CD4-positive, alpha-beta T cell treated with Interleukin-17A for 1 hour (primary cell): ENCODE results near the gene FUNDC2.
A peak's percentile ranks its signal among the peaks of the same experiment; 100 is the strongest.

Source experiments
- DNase-seq: peaks from one replicate; pipeline ENCODE4 v3.0.0-alpha.2; 2020

Gene FUNDC2

DNA sequence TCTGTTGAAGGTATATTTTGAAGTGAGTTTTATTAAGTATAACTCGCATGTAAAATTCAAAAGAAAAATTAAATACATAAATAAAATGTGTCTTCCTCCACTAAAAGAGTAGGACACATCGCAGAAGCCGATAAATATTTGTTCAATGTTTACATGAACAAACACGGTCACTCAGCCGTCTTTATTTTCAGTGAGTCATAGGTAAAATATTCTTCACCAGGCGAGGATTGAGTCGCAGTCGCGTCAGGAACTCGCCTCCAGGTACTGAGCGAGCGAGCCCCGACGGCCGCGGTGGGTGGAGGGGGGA, 271 bp upstream of the FUNDC2 start:
- DNase-seq: no peak

DNA sequence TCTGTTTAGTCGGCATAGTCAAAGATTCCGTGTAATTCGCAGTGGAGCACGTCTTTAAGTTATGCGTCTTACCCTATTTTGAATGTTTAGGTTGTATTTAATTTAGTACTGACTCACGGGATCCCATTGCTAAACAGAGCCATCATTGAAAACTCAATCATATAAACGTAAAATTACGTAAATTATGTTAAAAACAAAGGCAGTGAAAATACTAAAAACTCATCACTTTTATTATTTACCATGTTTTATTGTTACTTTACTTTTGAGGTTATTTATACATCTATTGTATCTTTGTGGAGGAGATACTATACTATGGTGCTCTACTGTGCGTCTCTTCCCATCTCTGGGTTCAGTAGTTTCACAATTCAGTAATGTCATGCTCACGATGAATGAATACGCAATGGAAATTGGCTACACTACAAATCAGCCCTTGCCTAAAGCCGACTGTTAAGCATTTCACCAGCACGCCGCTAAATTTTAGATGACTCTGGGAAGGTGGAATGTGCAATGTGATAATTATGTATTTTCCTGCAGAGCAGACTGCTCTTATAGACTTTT, 944 bp downstream of the FUNDC2 start:
- peak; percentile 39 for DNase-seq

DNA sequence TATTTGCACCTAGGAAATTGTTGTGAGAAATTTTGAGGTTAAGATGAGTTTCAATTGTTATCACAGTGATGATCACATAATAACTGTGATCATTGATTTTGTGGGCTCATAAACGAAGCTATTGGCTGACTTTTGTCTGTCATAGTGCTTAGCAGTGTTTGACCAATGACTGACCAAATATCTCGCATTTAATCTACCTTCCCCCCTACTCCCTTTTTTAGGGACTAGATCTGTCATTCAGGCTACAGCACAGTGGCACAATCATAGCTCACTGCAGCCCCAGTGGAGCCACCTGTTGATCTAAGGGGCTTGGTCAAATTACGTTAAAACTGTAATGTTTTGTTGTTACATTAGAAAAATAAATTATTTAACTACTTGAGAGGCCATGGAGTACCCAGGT, 1.5 kb downstream of the FUNDC2 start:
- DNase-seq: peak; percentile 18

DNA sequence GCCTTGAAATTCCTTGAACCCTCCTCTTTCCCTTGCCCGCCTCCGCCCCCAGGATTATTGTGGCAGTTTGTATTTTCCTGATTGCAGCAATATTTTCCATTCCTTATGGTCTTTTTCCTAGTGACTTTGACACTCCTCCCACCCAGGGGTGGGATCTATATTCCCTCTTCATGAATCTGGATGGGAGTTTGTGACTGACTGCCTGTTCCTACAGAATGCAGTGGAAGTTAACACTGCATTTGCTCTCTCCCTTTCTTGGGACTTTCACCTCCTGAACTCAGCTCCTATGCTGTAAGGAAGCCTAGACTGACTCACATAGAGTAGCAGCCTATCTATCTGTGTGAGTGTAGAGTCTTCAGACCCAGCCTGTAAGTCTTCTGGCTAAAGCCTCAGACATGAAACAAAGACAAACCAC, 2.2 kb downstream of the FUNDC2 start:
- DNase-seq: no peak

- DNase-seq: no peak
Measured at GRCh38 chrX:155031657-155032056, 5.0 kb downstream of the FUNDC2 start.

DNA sequence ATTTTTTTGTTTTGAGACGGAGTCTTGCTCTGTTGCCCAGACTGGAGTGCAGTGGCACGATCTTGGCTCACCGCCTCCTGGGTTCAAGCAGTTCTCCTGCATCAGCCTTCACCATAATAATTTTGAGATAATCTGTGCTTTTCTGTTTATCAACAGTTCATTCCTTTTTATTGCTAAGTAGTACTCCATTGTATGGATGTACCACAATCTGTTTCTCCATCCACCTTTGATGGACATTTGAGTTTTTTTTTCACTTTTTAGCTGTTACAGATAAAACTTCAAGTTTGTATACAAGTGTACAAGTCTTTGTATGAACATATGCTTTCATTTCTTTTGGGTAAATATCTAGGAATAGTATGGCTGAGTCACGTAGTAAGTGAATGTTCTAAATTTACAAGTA, 9.0 kb downstream of the FUNDC2 start:
- DNase-seq: no peak

DNA sequence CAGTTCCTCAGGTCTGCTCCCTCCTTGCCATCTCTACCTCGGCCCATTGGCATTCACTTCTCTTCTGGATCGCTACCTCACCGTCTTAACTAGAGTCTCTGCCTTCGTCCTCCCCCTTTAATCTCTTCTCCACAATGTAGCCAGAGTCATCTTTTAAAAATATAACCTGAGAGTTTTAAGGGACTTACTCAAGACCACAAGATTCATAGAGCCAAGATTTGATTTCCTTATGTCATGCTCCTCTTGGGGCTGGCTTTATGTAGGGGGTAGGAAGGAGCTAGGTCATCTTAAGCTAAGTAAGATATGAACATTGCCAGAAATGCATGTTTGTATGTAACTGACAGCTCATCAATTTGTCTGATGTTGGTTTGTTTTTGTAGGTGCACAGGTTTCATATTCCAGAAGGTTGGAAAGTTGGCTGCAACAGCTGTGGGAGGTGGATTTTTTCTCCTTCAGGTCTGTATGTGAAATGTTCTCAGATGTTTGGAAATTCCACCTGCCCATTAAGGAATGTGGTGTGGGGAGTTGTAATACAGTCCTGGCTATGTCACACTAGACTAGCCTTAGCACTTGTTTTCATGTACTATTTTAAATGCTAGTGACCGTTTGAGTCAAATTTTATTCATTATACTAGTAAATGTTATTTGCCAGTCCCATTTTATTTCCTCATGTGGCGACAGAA, 19.6 kb downstream of the FUNDC2 start:
- no peak for DNase-seq

DNA sequence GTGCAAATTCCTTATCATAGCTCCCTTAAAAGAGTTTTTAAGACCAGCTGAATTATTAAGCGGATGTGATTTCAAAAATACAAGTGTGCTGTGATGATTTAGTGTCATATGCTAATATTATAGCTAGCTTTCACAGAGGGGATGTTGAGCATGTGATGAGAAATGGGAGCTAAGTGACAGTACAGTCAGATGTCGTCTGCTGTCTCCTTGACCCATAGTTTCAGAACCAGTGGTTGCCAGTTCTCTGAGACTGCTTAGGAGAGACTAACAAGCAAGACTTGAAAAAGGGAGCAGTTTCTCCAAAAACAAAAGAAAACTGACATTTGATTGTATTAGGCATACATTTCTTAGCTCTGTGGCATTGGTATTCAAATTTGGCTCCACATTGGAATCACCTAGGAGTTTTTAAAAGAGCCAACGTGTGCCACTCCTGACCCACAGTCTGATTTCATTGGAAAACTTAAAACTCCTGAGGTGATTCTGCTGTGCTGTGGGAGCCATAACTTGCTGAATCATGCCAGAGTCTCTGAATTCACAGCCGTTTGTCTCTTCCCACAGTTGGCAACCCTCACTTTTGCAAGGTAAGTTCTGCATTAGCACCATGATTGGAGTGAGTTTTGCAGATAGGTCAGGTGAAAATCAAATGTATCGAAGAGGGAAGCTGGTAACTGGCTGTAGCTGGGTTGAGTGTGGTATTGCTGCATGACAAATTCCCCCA, 20.3 kb downstream of the FUNDC2 start:
- DNase-seq: no peak

GRCh38 chrX:155048977-155049619, 22.5 kb downstream of the FUNDC2 start:
- peak; percentile 58 for DNase-seq

DNA sequence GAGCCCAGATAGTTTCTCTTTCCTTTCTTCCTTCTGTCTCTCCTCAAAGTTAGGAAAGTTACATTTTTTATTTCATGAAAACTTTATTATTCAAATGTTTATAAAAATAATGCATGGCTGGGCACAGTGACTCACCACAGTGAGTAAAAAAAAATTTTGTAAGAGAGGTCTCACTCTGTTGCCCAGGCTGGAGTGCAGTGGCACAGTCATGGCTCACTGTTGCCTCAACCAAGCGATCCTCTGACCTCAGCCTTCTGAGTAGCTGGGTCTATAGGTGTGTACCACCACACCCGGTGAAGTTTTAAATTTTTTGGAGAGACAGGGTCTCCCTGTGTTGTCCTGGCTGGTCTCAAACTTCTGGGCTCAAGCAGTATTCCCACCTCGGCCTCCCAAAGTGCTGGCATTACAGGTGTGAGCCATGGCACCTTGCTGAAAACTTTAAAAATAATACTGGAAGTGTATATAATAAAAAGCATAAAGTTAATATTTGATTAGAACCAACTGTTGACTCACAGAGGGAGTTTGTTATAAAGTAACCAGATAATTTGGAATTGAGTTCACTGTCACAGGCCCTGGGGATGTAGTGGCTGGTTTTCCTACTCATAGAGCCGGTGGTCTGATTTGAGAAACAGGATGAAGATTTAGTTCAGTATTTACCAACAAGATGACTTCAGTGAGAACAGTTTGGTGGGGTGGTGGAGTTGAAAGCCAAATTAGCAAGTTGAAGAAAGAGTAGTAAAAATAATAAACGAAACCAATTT, 26.3 kb downstream of the FUNDC2 start:
- DNase-seq: no peak

GRCh38 chrX:155053656-155054055, 27.0 kb downstream of the FUNDC2 start:
- no peak for DNase-seq

DNA sequence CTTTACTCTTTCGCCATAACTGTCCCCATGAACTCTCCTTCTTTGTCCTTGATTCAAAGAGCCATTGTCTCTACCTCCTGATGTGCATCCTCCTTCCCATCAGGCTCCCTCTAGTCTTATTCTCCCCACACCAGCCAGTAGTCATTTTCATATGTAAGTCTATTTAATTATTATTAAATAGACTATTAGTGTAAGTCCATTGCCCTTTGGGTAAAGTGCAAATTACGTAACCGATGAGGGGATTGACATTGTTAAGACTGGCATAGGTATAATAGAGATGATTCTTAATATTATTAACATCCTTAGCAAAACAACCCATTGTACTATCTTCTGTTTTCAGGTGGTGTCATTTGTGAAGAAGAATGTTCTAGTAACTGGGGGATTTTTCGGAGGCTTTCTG, 27.6 kb downstream of the FUNDC2 start:
- no peak for DNase-seq

- DNase-seq: no peak
Measured at GRCh38 chrX:155055494-155055893, 28.9 kb downstream of the FUNDC2 start.

- peak; percentile 23 for DNase-seq
Measured at GRCh38 chrX:155056471-155056870, 29.8 kb downstream of the FUNDC2 start.

DNA sequence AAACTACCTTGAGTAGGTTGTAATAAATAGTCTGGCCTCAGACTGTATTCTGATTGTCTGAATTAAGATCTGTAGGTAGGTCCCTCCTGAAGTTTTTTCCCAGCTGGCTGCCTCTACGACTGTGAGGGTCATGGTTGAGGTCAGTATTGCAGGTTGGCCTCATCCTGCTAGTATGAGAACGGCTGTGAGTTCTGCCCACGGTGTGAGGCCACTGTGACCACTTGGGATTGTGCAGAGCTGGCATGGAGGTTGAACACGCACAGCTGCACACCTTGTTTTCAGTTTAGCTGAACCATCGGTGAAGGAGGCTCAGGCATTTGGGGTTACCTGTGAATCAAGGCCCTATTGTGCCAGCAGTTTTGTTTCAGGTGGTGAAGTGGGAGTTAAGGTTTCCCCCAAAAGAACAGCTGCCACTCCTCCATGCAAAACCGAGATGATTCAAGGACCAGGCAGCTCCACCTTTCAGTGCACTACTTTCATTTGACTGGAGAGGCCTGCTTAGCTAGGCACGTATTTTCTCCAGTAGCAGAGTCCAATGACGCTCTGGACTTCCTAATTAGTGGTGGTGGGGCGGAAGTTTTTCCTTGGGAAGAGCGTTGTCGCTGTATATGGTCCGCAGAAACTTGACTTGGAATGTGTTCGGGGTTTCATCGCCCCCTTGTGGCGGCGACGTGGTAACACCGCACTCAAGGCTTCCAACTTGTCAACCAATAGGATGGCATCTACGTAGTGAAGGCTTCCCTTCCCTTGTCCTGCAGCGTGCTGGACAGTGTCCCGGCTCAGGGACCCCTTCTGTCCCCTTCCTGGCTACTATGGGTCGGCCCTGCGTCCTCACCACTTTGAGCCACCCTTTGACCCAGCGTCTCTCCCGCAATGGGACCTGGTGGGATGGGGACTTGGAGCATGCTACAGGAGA, 30.5 kb downstream of the FUNDC2 start:
- DNase-seq: peak; percentile 68

GRCh38 chrX:155061760-155062159, 35.1 kb downstream of the FUNDC2 start:
- DNase-seq: no peak

DNA sequence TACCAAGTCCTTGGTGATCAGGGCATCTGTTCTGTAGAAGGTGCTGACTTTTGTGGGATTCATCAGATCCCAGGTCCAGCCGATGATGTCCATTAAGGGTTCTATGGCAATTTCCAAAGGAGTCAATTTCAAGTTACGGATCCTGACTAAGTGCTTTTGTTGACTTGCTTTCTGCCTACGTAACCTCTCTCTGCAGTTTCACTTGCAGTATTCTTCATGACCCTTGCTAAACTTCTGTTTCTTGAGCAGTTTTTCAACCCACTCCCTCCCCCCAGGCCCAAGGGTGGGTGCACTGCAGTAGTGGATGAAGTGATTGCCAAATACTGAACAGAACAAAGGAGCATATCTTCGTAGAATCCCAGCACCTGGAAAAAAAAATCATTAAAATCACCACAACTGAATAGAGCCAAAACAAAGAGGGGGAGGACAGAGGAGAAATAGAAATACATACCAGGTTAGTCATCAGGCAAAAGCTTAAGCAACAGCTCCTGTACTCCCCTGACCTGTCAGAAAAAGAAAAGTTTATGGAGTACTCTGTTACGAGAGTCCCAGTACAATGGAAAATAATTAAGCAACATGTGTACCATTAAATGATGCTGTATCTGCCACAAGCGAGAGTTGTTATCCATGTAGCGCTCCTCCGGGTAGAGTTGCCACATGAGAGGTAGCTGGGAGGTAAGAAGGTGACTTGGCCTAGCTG, 38.5 kb downstream of the FUNDC2 start:
- no peak for DNase-seq

- no peak for DNase-seq
Measured at GRCh38 chrX:155068165-155068564, 41.5 kb downstream of the FUNDC2 start.

- no peak for DNase-seq
Measured at GRCh38 chrX:155069414-155069813, 42.8 kb downstream of the FUNDC2 start.

GRCh38 chrX:155070038-155070437, 43.4 kb downstream of the FUNDC2 start:
- peak; percentile 3 for DNase-seq

GRCh38 chrX:155070663-155070974, 44.0 kb downstream of the FUNDC2 start:
- no peak for DNase-seq
